ENCODE data around the gene CFAP73. TPM values are rescaled to one million over a fixed set of nuclear protein-coding genes. Genes with fewer than 3 reads are reported as not detected.
A peak's percentile ranks its signal among the peaks of the same experiment; 100 is the strongest.

The CFAP73 gene
- total RNA-seq, 2 experiments from 2014 or later: 0.57 to 1.3 TPM

- peaks cover 12% of the 10 kb centered on the region for H3K4me1 Mint-ChIP-seq (ENCODE audit: low read depth)
- no peak overlapping the region for H3K27ac Mint-ChIP-seq
- no peak overlapping the region for H3K4me3 Mint-ChIP-seq
- DNase-seq: no peak
- CTCF ChIA-PET: interaction anchor here (0.6 to 8.0 kb wide), 6 partner anchors 17 to 244 kb away, joined by 3 to 52 read pairs (median 6); partner anchors contain the start of gene RASAL1
- H3K27me3 Mint-ChIP-seq (ENCODE audit: low read depth): peaks cover 7% of the 10 kb centered on the region
- H3K9me3 Mint-ChIP-seq: no peaks in the 10 kb centered on the region
- no peaks in the 10 kb centered on the region for H3K36me3 Mint-ChIP-seq (ENCODE audit: low read depth)
- intact Hi-C loops (cut with micrococcal nuclease): loop anchor here (1.0 to 5.0 kb wide), 4 partner anchors 16 to 244 kb away; partner anchors contain the start of genes OAS1, OAS2 and RASAL1
Measured at GRCh38 chr12:113151655-113152054, 2.1 kb downstream of the CFAP73 start.

GRCh38 chr12:113152196-113152834, 2.8 kb downstream of the CFAP73 start:
- Mint-ChIP-seq H3K4me1 (ENCODE audit: low read depth) (peaks cover 17% of the 10 kb centered on the region), H3K27me3 (ENCODE audit: low read depth) (peaks cover 7% of the 10 kb centered on the region), H3K36me3 (ENCODE audit: low read depth) (no peaks in the 10 kb centered on the region), H3K4me3 (peak overlapping the region; percentile 75), H3K9me3 (no peaks in the 10 kb centered on the region), H3K27ac (peak overlapping the region; percentile 10)
- CTCF ChIA-PET: interaction anchor here (0.7 to 8.0 kb wide), 14 partner anchors 16 to 205 kb away, joined by 3 to 52 read pairs (median 4); partner anchors contain the start of genes DDX54, RASAL1 and RITA1
- intact Hi-C loops (cut with micrococcal nuclease): loop anchor here (1.0 to 5.0 kb wide), 4 partner anchors 17 to 245 kb away; partner anchors contain the start of genes OAS1, OAS2 and RASAL1
- no peak for DNase-seq

- peak overlapping the region; percentile 75 for H3K4me3 Mint-ChIP-seq
- no peaks in the 10 kb centered on the region for H3K36me3 Mint-ChIP-seq (ENCODE audit: low read depth)
- CTCF ChIA-PET: interaction anchor here (0.7 to 8.0 kb wide), 18 partner anchors 14 to 204 kb away, joined by 3 to 52 read pairs (median 4); partner anchors contain the start of genes DDX54, RASAL1 and RITA1
- H3K9me3 Mint-ChIP-seq: no peaks in the 10 kb centered on the region
- peak; percentile 85 for DNase-seq
- H3K27me3 Mint-ChIP-seq (ENCODE audit: low read depth): peaks cover 7% of the 10 kb centered on the region
- intact Hi-C loops (cut with micrococcal nuclease): loop anchor here (1.0 to 5.0 kb wide), 8 partner anchors 18 to 246 kb away; partner anchors contain the start of genes OAS1, OAS2 and RASAL1
- H3K4me1 Mint-ChIP-seq (ENCODE audit: low read depth): peaks cover 17% of the 10 kb centered on the region
- no peak overlapping the region for H3K27ac Mint-ChIP-seq
Measured at GRCh38 chr12:113152835-113153814, 3.6 kb downstream of the CFAP73 start.

GRCh38 chr12:113154351-113154973, 4.9 kb downstream of the CFAP73 start:
- Mint-ChIP-seq H3K27ac (no peak overlapping the region), H3K27me3 (ENCODE audit: low read depth) (peaks cover 7% of the 10 kb centered on the region), H3K36me3 (ENCODE audit: low read depth) (peaks cover 5% of the 10 kb centered on the region), H3K4me1 (ENCODE audit: low read depth) (peaks cover 17% of the 10 kb centered on the region), H3K9me3 (no peaks in the 10 kb centered on the region), H3K4me3 (peak overlapping the region; percentile 47)
- peak; percentile 33 for DNase-seq
- CTCF ChIA-PET: interaction anchor here (0.6 to 8.0 kb wide), 8 partner anchors 15 to 118 kb away, joined by 3 to 52 read pairs (median 6); partner anchors contain the start of gene RASAL1
- intact Hi-C loops (cut with micrococcal nuclease): loop anchor here (5.0 kb wide), 2 partner anchors 177 to 247 kb away; partner anchors contain the start of genes OAS1 and OAS2

GRCh38 chr12:113155060-113155459, 5.5 kb downstream of the CFAP73 start:
- Mint-ChIP-seq H3K27ac (no peak overlapping the region), H3K4me3 (peak overlapping the region; percentile 4), H3K27me3 (ENCODE audit: low read depth) (peaks cover 7% of the 10 kb centered on the region), H3K36me3 (ENCODE audit: low read depth) (peaks cover 5% of the 10 kb centered on the region), H3K9me3 (no peaks in the 10 kb centered on the region), H3K4me1 (ENCODE audit: low read depth) (peaks cover 17% of the 10 kb centered on the region)
- no peak for DNase-seq
- CTCF ChIA-PET: interaction anchor here (8.0 kb wide), 1 partner anchor 105 kb away, joined by 52 read pairs; no protein-coding TSS in a partner anchor
- intact Hi-C loops (cut with micrococcal nuclease): no loop called here

GRCh38 chr12:113155646-113156045, 6.1 kb downstream of the CFAP73 start:
- Mint-ChIP-seq H3K4me1 (ENCODE audit: low read depth) (peaks cover 17% of the 10 kb centered on the region), H3K4me3 (no peak overlapping the region), H3K27ac (no peak overlapping the region), H3K36me3 (ENCODE audit: low read depth) (peaks cover 8% of the 10 kb centered on the region), H3K27me3 (ENCODE audit: low read depth) (peaks cover 7% of the 10 kb centered on the region), H3K9me3 (no peaks in the 10 kb centered on the region)
- intact Hi-C loops (cut with micrococcal nuclease): no loop called here
- DNase-seq: no peak
- CTCF ChIA-PET: interaction anchor here (8.0 kb wide), 1 partner anchor 106 kb away, joined by 52 read pairs; no protein-coding TSS in a partner anchor

GRCh38 chr12:113157218-113157859, 7.8 kb downstream of the CFAP73 start:
- H3K4me3 Mint-ChIP-seq: no peak overlapping the region
- CTCF ChIA-PET: interaction anchor here (1.4 to 8.0 kb wide), 2 partner anchors 10 to 107 kb away, joined by 3 to 52 read pairs; no protein-coding TSS in a partner anchor
- intact Hi-C loops (cut with micrococcal nuclease): no loop called here

GRCh38 chr12:113158439-113159203, 9.1 kb downstream of the CFAP73 start:
- Mint-ChIP-seq H3K9me3 (no peaks in the 10 kb centered on the region), H3K27ac (no peak overlapping the region), H3K4me1 (ENCODE audit: low read depth) (peaks cover 11% of the 10 kb centered on the region), H3K27me3 (ENCODE audit: low read depth) (peaks cover 4% of the 10 kb centered on the region), H3K36me3 (ENCODE audit: low read depth) (peaks cover 24% of the 10 kb centered on the region), H3K4me3 (no peak overlapping the region)
- CTCF ChIA-PET: interaction anchor here (8.0 kb wide), 1 partner anchor 109 kb away, joined by 52 read pairs; no protein-coding TSS in a partner anchor
- no peak for DNase-seq
- intact Hi-C loops (cut with micrococcal nuclease): no loop called here

More at GRCh38 chr12:113157218-113157859, 7.8 kb downstream of the CFAP73 start:
- peak overlapping the region; percentile 53 for H3K27ac Mint-ChIP-seq
- peaks cover 14% of the 10 kb centered on the region for H3K4me1 Mint-ChIP-seq (ENCODE audit: low read depth)
- H3K9me3 Mint-ChIP-seq: no peaks in the 10 kb centered on the region
- peaks cover 17% of the 10 kb centered on the region for H3K36me3 Mint-ChIP-seq (ENCODE audit: low read depth)
- H3K27me3 Mint-ChIP-seq (ENCODE audit: low read depth): peaks cover 6% of the 10 kb centered on the region
- no peak for DNase-seq

GRCh38 chr12:113159937-113160336, 10.4 kb downstream of the CFAP73 start:
- Mint-ChIP-seq H3K36me3 (ENCODE audit: low read depth) (peaks cover 24% of the 10 kb centered on the region), H3K27ac (peak overlapping the region; percentile 61), H3K4me3 (no peak overlapping the region), H3K9me3 (no peaks in the 10 kb centered on the region), H3K27me3 (ENCODE audit: low read depth) (no peaks in the 10 kb centered on the region), H3K4me1 (ENCODE audit: low read depth) (peaks cover 6% of the 10 kb centered on the region)
- DNase-seq: no peak
- intact Hi-C loops (cut with micrococcal nuclease): no loop called here
- CTCF ChIA-PET: interaction anchor here (2.1 to 2.3 kb wide), 2 partner anchors 14 to 17 kb away, joined by 6 to 11 read pairs; no protein-coding TSS in a partner anchor

GRCh38 chr12:113161415-113162016, 12.0 kb downstream of the CFAP73 start:
- CTCF ChIA-PET: interaction anchor here (0.6 to 2.3 kb wide), 3 partner anchors 13 to 23 kb away, joined by 3 to 11 read pairs (median 6); no protein-coding TSS in a partner anchor
- intact Hi-C loops (cut with micrococcal nuclease): no loop called here
- Mint-ChIP-seq H3K27me3 (ENCODE audit: low read depth) (no peaks in the 10 kb centered on the region), H3K4me1 (ENCODE audit: low read depth) (peaks cover 4% of the 10 kb centered on the region), H3K27ac (no peak overlapping the region), H3K4me3 (no peak overlapping the region), H3K36me3 (ENCODE audit: low read depth) (peaks cover 30% of the 10 kb centered on the region), H3K9me3 (no peaks in the 10 kb centered on the region)
- no peak for DNase-seq
